Left ventricle myocardium inferior (tissue), 1 donor: ENCODE measurements around the gene DEPDC1. TPM values are rescaled to one million over a fixed set of nuclear protein-coding genes. Genes with fewer than 3 reads are reported as not detected.

ENCODE experiments used
- DNase-seq: peaks from one replicate; pipeline ENCODE4 v3.0.0-alpha.2; 2020
- H3K27ac ChIP-seq: fragments of 200-600 bp; replicated peaks from 2 replicates; pipeline ENCODE4 v1.8.0; 2021
- H3K27me3 ChIP-seq: fragments of 200-600 bp; 2 replicates; pipeline ENCODE4 v1.8.0; 2021; ENCODE audit warnings: low read depth
- H3K36me3 ChIP-seq: fragments of 200-600 bp; 2 replicates; pipeline ENCODE4 v1.8.0; 2021
- H3K4me1 ChIP-seq: fragments of 200-600 bp; 2 replicates; pipeline ENCODE4 v1.8.0; 2021
- H3K4me3 ChIP-seq: fragments of 200-600 bp; 2 replicates; pipeline ENCODE4 v1.8.0; 2021; ENCODE audit warnings: mild to moderate bottlenecking, moderate library complexity
- H3K9me3 ChIP-seq: fragments of 200-600 bp; replicated peaks from 2 replicates; pipeline ENCODE4 v1.8.0; 2021
- CTCF ChIP-seq: fragments of 200-600 bp; IDR thresholded peaks from 2 replicates; pipeline ENCODE4 v1.8.0; 2021; ENCODE audit warnings: antibody characterized with exemption, mild to moderate bottlenecking, borderline replicate concordance
- intact Hi-C: fragments of 100-400 bp; cut with micrococcal nuclease; formaldehyde crosslinking; loops from one replicate; pipeline ENCODE4 v1.11.0; 2022
- total RNA-seq: library from RNA; stranded (reverse); fragmentation: NEBNext Ultra II Directional; extraction: Animal tissue kit (Norgen Biotek cat#: 25700); gene quantifications from one replicate; pipeline ENCODE4 v1.2.1, GENCODE V29; 2021
- donor health status: DM: no; HTN: yes; CAD: no; lungs with severe emphysema.

Gene DEPDC1
- total RNA-seq, 1 donor from 2014 or later = 0.27 TPM

- no peak overlapping the region for H3K27ac ChIP-seq
- TF ChIP-seq CTCF = no peak
- H3K36me3 ChIP-seq = no peaks in the 10 kb centered on the region
- H3K4me1 ChIP-seq = peaks cover 5% of the 10 kb centered on the region
- no peak overlapping the region for H3K4me3 ChIP-seq
- intact Hi-C loops = no loop called here
- no peaks in the 10 kb centered on the region for H3K9me3 ChIP-seq
- H3K27me3 ChIP-seq = no peaks in the 10 kb centered on the region
- no peak for DNase-seq
Observed at GRCh38 chr1:68448365-68448764, 48.5 kb downstream of the DEPDC1 start.

- no peak for DNase-seq
- no peak overlapping the region for H3K4me3 ChIP-seq
- H3K36me3 ChIP-seq = no peaks in the 10 kb centered on the region
- TF ChIP-seq CTCF = no peak
- H3K4me1 ChIP-seq = peaks cover 5% of the 10 kb centered on the region
- H3K27ac ChIP-seq = no peak overlapping the region
- no peaks in the 10 kb centered on the region for H3K9me3 ChIP-seq
- no peaks in the 10 kb centered on the region for H3K27me3 ChIP-seq
- intact Hi-C loops = no loop called here
Observed at GRCh38 chr1:68445709-68446108, 51.2 kb downstream of the DEPDC1 start.

- peak; percentile 67 for TF ChIP-seq CTCF
- no peak overlapping the region for H3K4me3 ChIP-seq
- H3K4me1 ChIP-seq = no peaks in the 10 kb centered on the region
- H3K27me3 ChIP-seq = no peaks in the 10 kb centered on the region
- H3K9me3 ChIP-seq = no peaks in the 10 kb centered on the region
- H3K36me3 ChIP-seq = no peaks in the 10 kb centered on the region
- no peak for DNase-seq
- no peak overlapping the region for H3K27ac ChIP-seq
- intact Hi-C loops = no loop called here
Observed at GRCh38 chr1:68442822-68443556, 53.9 kb downstream of the DEPDC1 start.

GRCh38 chr1:68442006-68442405 lies 54.9 kb downstream of the DEPDC1 start:
- Histone ChIP-seq H3K27ac (no peak overlapping the region), H3K4me3 (no peak overlapping the region), H3K9me3 (no peaks in the 10 kb centered on the region), H3K27me3 (peaks cover 8% of the 10 kb centered on the region), H3K36me3 (no peaks in the 10 kb centered on the region), H3K4me1 (no peaks in the 10 kb centered on the region)
- no peak for DNase-seq
- intact Hi-C loops = no loop called here
- TF ChIP-seq CTCF = no peak

- no peak for DNase-seq
- Histone ChIP-seq H3K4me3 (no peak overlapping the region), H3K9me3 (no peaks in the 10 kb centered on the region), H3K4me1 (no peaks in the 10 kb centered on the region), H3K27ac (no peak overlapping the region), H3K27me3 (peaks cover 13% of the 10 kb centered on the region), H3K36me3 (no peaks in the 10 kb centered on the region)
- TF ChIP-seq CTCF = no peak
- intact Hi-C loops = no loop called here
Observed at GRCh38 chr1:68438310-68438709, 58.6 kb downstream of the DEPDC1 start.
